SU-DHL-6 (cell line): ENCODE results near the gene KRT73.

ENCODE experiments used
- CTCF ChIP-seq: fragments of 200-600 bp; sonication (generic); IDR thresholded peaks from one replicate; pipeline ENCODE4 v1.5.1; 2017; ENCODE audit warnings: antibody characterized with exemption, mild to moderate bottlenecking, low read length, moderate library complexity; ENCODE audit not compliant: insufficient read depth, poor library complexity, severe bottlenecking
- EZH2phosphoT487 ChIP-seq: fragments of 200-600 bp; sonication (generic), shearing (Covaris generic); conservative IDR thresholded peaks from 2 replicates; pipeline ENCODE4 v1.6.1; 2018; ENCODE audit warnings: mild to moderate bottlenecking, antibody characterized with exemption, low read length, moderate library complexity, mixed read lengths

DNA sequence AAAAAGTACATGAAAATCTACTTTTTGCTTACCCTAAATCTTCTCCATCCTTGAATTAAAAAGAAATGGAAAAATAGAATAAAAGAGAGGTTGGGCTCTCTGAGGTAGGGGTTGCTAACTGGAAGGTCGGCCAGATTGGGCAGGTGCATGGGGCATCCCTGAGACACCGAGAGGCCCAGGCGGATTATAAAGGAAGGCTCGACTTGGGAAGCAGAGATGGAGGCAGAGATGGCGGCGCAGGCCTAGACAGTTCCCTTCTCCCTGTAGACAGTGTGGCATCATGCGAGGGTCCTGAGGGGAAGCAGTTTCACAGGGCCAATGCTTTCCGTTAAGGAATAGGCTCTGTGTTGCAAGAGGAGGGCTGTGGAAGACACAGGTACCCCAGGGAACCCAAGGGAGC, 41.0 kb downstream of the KRT73 start:
- TF ChIP-seq CTCF: no peak
- TF ChIP-seq EZH2phosphoT487: no peak
